Prostate gland (tissue), 2 donors: Measurements from ENCODE around the gene CNTNAP2. TPM values are rescaled to one million over a fixed set of nuclear protein-coding genes. Genes with fewer than 3 reads are reported as not detected.

Experiments used
- DNase-seq: peaks from one replicate; pipeline ENCODE4 v3.0.0-alpha.2; 2019; ENCODE audit warnings: low spot score
- H3K27ac ChIP-seq, 2 donors: fragments of 200-600 bp; sonication (generic); 2 replicates each; pipeline ENCODE4 v1.5.1; 2017 to 2019
- H3K27me3 ChIP-seq: fragments of 200-600 bp; sonication (generic); replicated peaks from 2 replicates; pipeline ENCODE4 v1.5.1; 2019; ENCODE audit not compliant: insufficient read depth
- H3K36me3 ChIP-seq, 2 donors: fragments of 200-600 bp; sonication (generic); 1 replicate in 1 of 2; 2 replicates in 1 of 2; pipeline versions ENCODE4 v1.5.1 to v1.8.1; 2017 to 2019
- H3K4me1 ChIP-seq: fragments of 200-600 bp; sonication (generic); replicated peaks from 2 replicates; pipeline ENCODE4 v1.5.1; 2019
- H3K4me3 ChIP-seq, 2 donors: fragments of 200-600 bp; sonication (generic); 2 replicates each; pipeline ENCODE4 v1.5.1; 2017 to 2019
- H3K9me3 ChIP-seq: fragments of 200-600 bp; sonication (generic); 2 replicates; pipeline ENCODE4 v1.5.1; 2017
- POLR2A ChIP-seq: fragments of 450-650 bp; IDR thresholded peaks from one replicate; pipeline ENCODE4 v1.6.1; 2016; ENCODE audit warnings: antibody characterized with exemption, mild to moderate bottlenecking
- POLR2AphosphoS5 ChIP-seq: sonication (generic); formaldehyde crosslinking; IDR thresholded peaks from one replicate; pipeline ENCODE4 v1.6.1; 2017; ENCODE audit warnings: antibody characterized with exemption
- WGBS: methylation state at CpG from one replicate; pipeline ENCODE4 v1.1.5; 2018; 5-methylcytosine and 5-hydroxymethylcytosine counted together
- intact Hi-C: fragments of 100-400 bp; cut with DNase I; formaldehyde crosslinking; loops from one replicate; pipeline ENCODE4 v1.14.2; 2022
- total RNA-seq, 2 donors: library from RNA; depleted of rRNA; stranded (reverse); fragments of >200 nt; gene quantifications; one replicate each; pipeline ENCODE4 v1.1.0, GENCODE V29; 2016
- TF ChIP-seq, protein P1 (sequence below), 4 experiments: fragments of 200-600 bp in 2 of 4; fragments of 450-650 bp in 2 of 4; sonication (generic) in 2 of 4; IDR thresholded peaks; 1 replicate in 3 of 4; 2 replicates in 1 of 4; pipeline ENCODE4 v1.5.1; 2016 to 2019; ENCODE audit warnings: antibody characterized with exemption in 4 of 4, mild to moderate bottlenecking in 2 of 4, moderate library complexity in 2 of 4

The CNTNAP2 gene
- total RNA-seq, 2 donors from 2014 or later = 10.6 to 43.7 TPM

DNA sequence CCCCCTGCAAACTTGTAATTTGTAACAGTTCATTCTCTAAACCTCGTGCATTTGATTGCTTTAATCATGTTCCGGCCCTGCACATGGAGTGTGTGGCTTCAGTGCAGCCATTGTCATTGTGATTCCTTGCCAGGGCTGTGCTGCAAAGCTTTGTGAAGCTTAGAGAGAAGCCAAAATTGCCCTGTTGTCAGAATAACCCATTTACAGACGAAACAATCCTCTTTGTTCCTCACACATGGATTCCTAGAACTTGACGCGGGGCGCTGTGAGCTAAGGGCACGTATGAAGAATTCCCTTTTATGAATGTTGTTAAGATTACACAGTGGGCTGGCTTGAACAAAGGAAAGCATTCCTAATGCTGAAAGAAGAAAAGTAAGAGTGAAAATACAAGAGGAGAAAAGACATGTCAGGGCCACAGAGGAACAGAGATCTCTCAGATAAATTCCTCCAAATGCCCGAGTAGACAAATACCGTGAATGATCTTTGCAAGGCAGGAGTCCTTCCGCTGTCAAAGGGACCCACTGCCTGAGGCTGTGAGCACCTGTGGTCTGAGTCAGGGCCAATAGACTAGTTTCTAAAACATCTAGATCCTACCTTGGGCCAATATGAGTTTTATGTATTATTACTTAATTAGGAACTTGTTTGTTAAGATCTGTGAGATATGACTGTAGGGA, 2268.5 kb downstream of the CNTNAP2 start:
- Histone ChIP-seq H3K36me3 (no peaks in the 10 kb centered on the region), H3K4me1 (no peaks in the 10 kb centered on the region), H3K9me3 (no peaks in the 10 kb centered on the region), H3K27me3 (no peaks in the 10 kb centered on the region), H3K4me3 (no peak overlapping the region), H3K27ac (peak overlapping the region in 1 of 2 donors; percentile 25)
- TF ChIP-seq, protein P1, sequence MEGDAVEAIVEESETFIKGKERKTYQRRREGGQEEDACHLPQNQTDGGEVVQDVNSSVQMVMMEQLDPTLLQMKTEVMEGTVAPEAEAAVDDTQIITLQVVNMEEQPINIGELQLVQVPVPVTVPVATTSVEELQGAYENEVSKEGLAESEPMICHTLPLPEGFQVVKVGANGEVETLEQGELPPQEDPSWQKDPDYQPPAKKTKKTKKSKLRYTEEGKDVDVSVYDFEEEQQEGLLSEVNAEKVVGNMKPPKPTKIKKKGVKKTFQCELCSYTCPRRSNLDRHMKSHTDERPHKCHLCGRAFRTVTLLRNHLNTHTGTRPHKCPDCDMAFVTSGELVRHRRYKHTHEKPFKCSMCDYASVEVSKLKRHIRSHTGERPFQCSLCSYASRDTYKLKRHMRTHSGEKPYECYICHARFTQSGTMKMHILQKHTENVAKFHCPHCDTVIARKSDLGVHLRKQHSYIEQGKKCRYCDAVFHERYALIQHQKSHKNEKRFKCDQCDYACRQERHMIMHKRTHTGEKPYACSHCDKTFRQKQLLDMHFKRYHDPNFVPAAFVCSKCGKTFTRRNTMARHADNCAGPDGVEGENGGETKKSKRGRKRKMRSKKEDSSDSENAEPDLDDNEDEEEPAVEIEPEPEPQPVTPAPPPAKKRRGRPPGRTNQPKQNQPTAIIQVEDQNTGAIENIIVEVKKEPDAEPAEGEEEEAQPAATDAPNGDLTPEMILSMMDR (IDR thresholded peaks at IDR 0.05) = no peak
- no peak for TF ChIP-seq POLR2A
- intact Hi-C loops = no loop called here
- 50% methylated on average over 10 of the region's 10 CpGs for WGBS
- peak; percentile 14 for DNase-seq

DNA sequence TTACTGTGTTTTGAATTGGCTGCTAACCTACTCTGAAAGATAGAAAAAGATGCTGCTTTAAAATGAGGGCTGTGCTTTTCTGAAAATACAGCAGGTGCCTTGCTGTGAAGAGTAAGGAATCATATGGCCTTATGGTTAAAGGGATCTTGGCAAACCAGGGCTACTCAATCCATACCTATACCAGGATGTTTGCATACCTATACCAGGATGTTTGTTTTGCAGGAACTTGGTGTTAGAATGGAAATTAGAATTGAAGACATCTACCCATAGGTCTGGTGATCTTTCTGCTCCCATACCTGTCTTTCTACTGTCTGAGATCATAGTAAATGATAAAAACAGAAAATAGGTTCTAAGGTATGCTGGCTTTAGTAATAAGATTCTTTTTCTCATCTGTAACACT, 2273.8 kb downstream of the CNTNAP2 start:
- DNase-seq = no peak
- H3K27me3 ChIP-seq = no peaks in the 10 kb centered on the region
- H3K27ac ChIP-seq = peak overlapping the region; percentile 2 to 31
- intact Hi-C loops = no loop called here
- no peaks in the 10 kb centered on the region for H3K9me3 ChIP-seq
- H3K36me3 ChIP-seq = no peaks in the 10 kb centered on the region
- no peak overlapping the region for H3K4me3 ChIP-seq
- H3K4me1 ChIP-seq = no peaks in the 10 kb centered on the region
- TF ChIP-seq POLR2A (no peak), POLR2AphosphoS5 (no peak)
- TF ChIP-seq, protein P1 (IDR thresholded peaks at IDR 0.05) = no peak

DNA sequence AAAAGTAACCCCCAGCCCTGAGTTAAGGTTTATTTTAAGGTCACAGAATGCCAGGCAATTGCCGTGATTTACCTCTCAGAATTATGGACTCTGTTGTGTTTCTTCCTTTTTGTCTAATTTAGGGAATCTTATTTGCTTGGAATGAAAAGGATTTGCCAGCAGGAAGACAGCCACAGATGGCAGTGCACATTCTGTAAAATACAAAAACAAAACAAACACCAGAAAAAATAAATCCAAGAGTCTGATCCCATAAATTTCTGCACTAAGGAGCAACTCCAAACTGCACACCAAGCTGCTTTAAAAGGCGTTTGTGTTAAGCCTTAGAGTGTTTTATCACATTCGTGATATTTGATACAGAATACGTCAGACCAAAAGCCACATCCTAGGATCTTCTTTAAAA, 2275.0 kb downstream of the CNTNAP2 start:
- no peak for TF ChIP-seq POLR2A
- TF ChIP-seq, protein P1 (IDR thresholded peaks at IDR 0.05) = no peak
- no peak for TF ChIP-seq POLR2AphosphoS5
- Histone ChIP-seq H3K4me3 (no peak overlapping the region), H3K36me3 (no peaks in the 10 kb centered on the region), H3K27ac (peak overlapping the region in 1 of 2 donors; percentile 31), H3K4me1 (no peaks in the 10 kb centered on the region), H3K9me3 (no peaks in the 10 kb centered on the region), H3K27me3 (no peaks in the 10 kb centered on the region)
- intact Hi-C loops = no loop called here
- WGBS = 47% methylated on average over 4 of the region's 4 CpGs
- DNase-seq = no peak

DNA sequence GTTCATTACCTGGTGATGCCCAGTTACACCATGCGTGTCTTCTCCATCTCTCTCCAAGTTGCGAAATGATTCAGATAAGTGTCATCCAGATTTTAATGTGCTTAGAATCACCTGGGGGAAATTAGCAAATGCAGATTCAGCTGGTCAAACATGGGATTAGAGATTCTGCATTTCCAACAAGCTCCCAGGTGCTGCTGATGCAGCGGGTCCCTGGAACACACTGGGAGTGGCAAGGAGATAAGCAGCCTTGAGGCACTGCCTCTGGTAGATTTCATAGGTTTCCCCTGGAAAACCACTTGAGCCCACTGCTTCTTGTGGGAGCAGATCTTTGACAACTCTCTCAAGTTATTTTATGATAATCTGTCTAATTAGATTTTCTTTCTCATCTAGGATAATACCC, 2278.0 kb downstream of the CNTNAP2 start:
- no peaks in the 10 kb centered on the region for H3K9me3 ChIP-seq
- H3K4me3 ChIP-seq = no peak overlapping the region
- TF ChIP-seq POLR2AphosphoS5 = no peak
- TF ChIP-seq POLR2A = no peak
- TF ChIP-seq, protein P1 (IDR thresholded peaks at IDR 0.05) = no peak
- no peak for DNase-seq
- intact Hi-C loops = no loop called here
- no peak overlapping the region for H3K27ac ChIP-seq
- no peaks in the 10 kb centered on the region for H3K36me3 ChIP-seq
- no peaks in the 10 kb centered on the region for H3K27me3 ChIP-seq
- H3K4me1 ChIP-seq = no peaks in the 10 kb centered on the region
- WGBS = 99% methylated on average over 3 of the region's 3 CpGs

DNA sequence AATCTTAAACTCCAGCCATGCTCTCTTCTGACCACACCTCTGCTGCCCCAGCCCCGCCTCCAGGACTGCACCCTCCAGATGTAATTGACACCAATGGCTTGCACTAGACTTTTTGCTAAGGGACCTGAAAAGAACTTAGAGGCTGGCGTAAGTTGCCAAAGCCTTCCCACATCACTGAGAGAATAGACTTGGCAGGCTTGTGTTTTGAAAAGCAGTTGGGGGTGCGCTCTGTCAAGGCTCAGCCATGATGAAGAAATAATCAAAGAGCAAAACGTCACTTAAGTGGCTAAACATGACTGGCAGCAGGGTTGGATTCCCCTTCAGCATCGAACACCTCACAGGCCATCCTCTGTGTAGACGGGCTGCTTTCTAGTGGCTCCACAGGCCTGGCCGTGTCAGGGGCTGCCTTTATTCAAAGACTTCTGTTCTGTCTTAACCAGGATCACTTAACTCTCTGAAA, 2278.8 kb downstream of the CNTNAP2 start:
- Histone ChIP-seq H3K9me3 (no peaks in the 10 kb centered on the region), H3K36me3 (no peaks in the 10 kb centered on the region), H3K27ac (no peak overlapping the region), H3K4me1 (no peaks in the 10 kb centered on the region), H3K27me3 (no peaks in the 10 kb centered on the region), H3K4me3 (no peak overlapping the region)
- no peak for TF ChIP-seq POLR2AphosphoS5
- TF ChIP-seq, protein P1 (IDR thresholded peaks at IDR 0.05) = no peak
- TF ChIP-seq POLR2A = no peak
- WGBS = 82% methylated on average over 7 of the region's 7 CpGs
- DNase-seq = no peak
- intact Hi-C loops = no loop called here
